Choroid plexus epithelial cell (primary cell): ENCODE results near the gene UBA52.
"Not testable (repeated sequence)": the region's sequence is repeated elsewhere in the genome, so short reads cannot be mapped to it uniquely, and the experiment has no call there.

Source experiments
- DNase-seq: peaks from one replicate; pipeline ENCODE4 v3.0.0-alpha.2; 2010; ENCODE audit warnings: low read depth
- H3K4me3 ChIP-seq: 2 replicates; pipeline ENCODE4 v1.5.1; 2011; ENCODE audit warnings: low read depth, mild to moderate bottlenecking, control low read depth, low read length, moderate library complexity
- CTCF ChIP-seq: conservative IDR thresholded peaks from 2 replicates; pipeline ENCODE4 v1.5.1; 2011; ENCODE audit warnings: low read depth, mild to moderate bottlenecking, control low read depth, inconsistent platforms, low read length, moderate library complexity

Gene UBA52

GRCh38 chr19:18594824-18595373, 23.2 kb downstream of the UBA52 start:
- peak overlapping the region; percentile 32 for H3K4me3 ChIP-seq
- DNase-seq = no peak
- no peak for TF ChIP-seq CTCF

GRCh38 chr19:18595475-18595874, 23.8 kb downstream of the UBA52 start:
- no peak for DNase-seq
- no peak for TF ChIP-seq CTCF
- H3K4me3 ChIP-seq = no peak overlapping the region

GRCh38 chr19:18596752-18597157, 25.1 kb downstream of the UBA52 start:
- no peak overlapping the region for H3K4me3 ChIP-seq
- TF ChIP-seq CTCF = no peak
- peak; percentile 50 for DNase-seq

- no peak for TF ChIP-seq CTCF
- DNase-seq = no peak
- H3K4me3 ChIP-seq = no peak overlapping the region
Measured at GRCh38 chr19:18597809-18598660, 26.4 kb downstream of the UBA52 start.

GRCh38 chr19:18599485-18599884, 27.8 kb downstream of the UBA52 start:
- TF ChIP-seq CTCF = no peak
- no peak overlapping the region for H3K4me3 ChIP-seq

GRCh38 chr19:18600692-18601397, 29.2 kb downstream of the UBA52 start:
- not testable (repeated sequence) for DNase-seq, H3K4me3 ChIP-seq

More at GRCh38 chr19:18599485-18599884, 27.8 kb downstream of the UBA52 start:
- no peak for DNase-seq

GRCh38 chr19:18601875-18602274, 30.2 kb downstream of the UBA52 start:
- TF ChIP-seq CTCF = no peak
- H3K4me3 ChIP-seq = no peak overlapping the region
- no peak for DNase-seq
